Limb (tissue), 2 donors: ENCODE results near the gene GPR158.

Experiments used
- DNase-seq, 2 donors: peaks; one replicate each; pipeline ENCODE4 v3.0.0-alpha.2; 2016; ENCODE audit errors: extremely low spot score in 2 of 2

The GPR158 gene

GRCh38 chr10:25573316-25573715 is 398.5 kb downstream of the GPR158 start:
- DNase-seq = no peak

GRCh38 chr10:25575343-25575742 is 400.5 kb downstream of the GPR158 start:
- DNase-seq = no peak

DNA sequence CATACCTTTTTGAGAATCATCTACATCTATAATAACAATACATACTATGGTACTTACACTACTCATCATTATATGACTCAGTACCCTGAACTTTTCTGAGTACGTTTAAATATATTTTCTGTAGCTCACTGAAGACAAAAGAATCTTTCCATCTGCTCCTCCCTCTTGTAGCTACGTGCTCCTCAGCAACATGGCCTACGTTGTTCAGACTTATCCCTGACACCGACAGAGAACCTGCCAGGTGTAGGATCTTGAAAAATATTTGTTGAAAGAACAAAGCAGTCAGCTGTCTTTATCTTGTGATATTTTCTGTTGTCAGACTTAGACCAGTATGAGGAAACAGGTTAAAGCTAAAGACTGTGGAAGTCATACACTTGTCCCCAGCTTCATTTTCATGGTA is 403.3 kb downstream of the GPR158 start:
- no peak for DNase-seq

- no peak for DNase-seq
Observed at GRCh38 chr10:25582961-25583360, 408.2 kb downstream of the GPR158 start.

DNA sequence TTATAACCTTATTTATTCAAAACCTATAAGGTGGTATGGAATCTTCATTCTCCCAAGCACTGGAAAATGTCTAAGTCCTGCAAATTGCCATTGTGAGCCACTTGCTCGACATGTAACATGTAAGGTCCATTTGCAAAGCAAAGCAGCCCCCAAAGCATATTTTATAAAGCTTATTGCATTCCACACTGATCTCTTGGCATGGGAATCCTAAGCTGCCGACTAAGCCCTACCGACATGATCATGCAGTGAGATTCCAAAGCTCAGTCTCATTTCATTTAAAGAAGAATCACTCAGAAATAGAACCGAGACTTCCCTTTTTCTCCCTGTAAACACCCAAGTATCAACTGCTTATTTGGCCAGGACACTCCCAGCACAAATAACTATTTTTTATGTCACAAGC is 425.9 kb downstream of the GPR158 start:
- DNase-seq = no peak

- no peak for DNase-seq
Observed at GRCh38 chr10:25604591-25604990, 429.8 kb downstream of the GPR158 start.

- no peak for DNase-seq
Observed at GRCh38 chr10:25614652-25615051, 439.9 kb downstream of the GPR158 start.

- no peak for DNase-seq
Observed at GRCh38 chr10:25615926-25616325, 441.1 kb downstream of the GPR158 start.

GRCh38 chr10:25616903-25617592 is 442.2 kb downstream of the GPR158 start:
- no peak for DNase-seq

- no peak for DNase-seq
Observed at GRCh38 chr10:25627606-25628005, 452.8 kb downstream of the GPR158 start.

DNA sequence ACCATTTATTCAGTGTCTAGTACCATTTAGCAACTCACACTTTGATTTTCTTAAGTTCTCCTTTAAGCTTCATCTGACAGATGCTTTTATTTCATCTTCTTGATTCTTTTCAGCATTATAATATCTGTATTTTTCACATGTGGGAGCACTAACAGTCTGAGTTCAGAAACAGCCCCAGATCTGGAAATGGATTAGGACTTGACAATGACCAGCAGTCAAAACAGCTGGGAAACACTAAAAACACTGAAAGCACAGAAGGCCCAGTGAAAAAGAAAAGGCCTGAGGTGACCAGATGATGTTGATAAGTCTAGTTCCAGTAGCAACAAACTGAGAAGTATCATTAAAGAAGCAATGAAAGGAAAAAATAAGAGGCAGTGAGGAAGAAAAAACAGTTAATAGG is 454.5 kb downstream of the GPR158 start:
- no peak for DNase-seq

- DNase-seq = no peak
Observed at GRCh38 chr10:25631471-25631870, 456.7 kb downstream of the GPR158 start.

DNA sequence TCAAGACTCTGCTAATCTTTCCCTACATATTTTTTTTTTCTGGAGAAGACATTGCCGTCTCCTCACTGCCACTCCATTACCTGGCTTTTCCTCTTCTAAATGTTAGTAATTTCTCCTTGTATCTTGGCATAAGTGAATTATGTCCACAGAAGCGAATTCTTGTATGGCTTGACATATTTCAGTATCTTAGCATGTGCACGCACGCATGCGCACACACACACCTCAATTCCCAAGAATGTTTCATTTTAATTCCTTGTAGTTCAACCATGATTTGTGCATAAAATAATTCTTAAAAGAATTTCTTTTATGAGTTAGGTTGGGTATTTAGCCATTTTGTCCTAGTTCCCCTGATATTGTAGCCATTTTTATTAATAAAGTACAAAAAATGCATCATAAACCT is 458.0 kb downstream of the GPR158 start:
- no peak for DNase-seq

DNA sequence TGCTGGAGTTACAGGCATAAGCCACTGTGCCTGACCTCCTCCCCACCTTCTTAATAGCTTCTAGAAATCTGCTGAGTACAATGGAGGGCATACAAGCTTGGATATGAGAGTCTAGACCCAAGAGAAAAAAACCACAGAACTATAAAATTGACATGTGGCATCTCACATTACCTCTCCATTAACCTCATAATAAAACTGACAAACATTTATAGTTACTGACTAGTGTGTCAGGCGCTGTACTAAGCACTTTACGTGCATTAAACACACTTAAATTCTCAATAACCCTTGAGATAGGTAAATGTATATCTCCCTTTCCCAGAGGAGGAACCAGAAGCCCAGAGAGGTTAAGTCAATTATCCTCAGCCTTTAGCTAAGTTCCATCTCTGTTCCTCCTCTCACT is 458.7 kb downstream of the GPR158 start:
- no peak for DNase-seq

DNA sequence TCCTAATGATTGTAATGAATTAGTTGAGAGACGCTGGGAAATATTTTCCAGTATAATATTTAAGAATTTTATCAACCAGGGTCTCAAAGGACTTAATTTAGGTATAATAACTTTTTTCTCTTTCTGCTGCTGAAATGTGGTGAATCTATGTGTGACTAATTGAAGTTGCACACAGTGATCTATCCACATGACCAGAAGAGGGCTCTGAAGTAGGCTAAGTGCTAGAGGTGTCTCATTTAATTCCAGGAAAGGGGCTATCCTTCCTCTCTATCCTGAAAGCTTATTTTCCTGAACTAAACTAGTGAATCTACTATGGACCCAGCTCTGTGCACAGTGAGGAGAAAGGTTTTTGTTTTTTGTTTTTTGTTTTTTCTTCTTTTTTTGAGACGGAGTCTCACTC is 464.8 kb downstream of the GPR158 start:
- no peak for DNase-seq

DNA sequence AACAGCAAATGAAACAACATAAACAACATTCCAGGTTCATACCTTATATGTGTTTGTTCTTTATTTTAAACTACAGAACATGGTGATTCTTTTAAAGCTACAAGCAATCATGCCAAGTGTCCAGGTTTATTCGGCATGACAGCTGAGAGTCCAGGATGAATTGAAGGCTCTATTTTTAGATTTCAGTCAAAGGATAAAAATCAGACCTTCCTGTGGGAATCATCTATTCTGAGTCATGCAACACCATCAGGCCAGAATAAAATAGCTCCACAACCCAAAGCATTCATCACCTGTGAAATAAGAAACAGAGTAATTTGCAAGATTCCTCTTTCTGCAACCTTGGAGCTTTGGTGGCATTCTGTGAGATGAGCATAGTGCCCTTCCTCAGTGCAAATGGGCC is 466.8 kb downstream of the GPR158 start:
- DNase-seq = no peak

- no peak for DNase-seq
Observed at GRCh38 chr10:25642721-25643120, 467.9 kb downstream of the GPR158 start.

GRCh38 chr10:25646371-25646770 is 471.6 kb downstream of the GPR158 start:
- DNase-seq = no peak

DNA sequence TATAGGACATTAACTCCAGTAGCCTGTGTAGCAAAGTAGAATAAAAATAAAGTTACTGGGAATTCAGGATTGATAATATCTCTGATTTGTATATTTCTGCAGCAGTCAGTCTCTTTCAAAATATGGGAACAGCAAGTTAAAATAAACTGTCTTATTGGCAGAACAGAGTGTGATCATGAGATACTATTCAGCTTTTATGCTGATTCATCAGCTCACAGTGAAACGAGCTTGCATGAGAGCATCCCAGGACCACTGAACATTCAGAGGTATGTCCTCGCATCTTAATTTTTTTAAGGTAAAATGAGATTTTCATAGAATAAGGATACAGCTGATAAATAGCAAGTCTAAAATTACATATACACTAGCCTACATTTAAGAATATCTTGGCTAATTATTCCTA is 476.7 kb downstream of the GPR158 start:
- DNase-seq = no peak
